Measurements from ENCODE around the gene LCP2.

- TF ChIP-seq EZH2 (IDR thresholded peaks at IDR 0.05; ENCODE audit: low read length, missing control alignments), result no peak
- TF ChIP-seq CTCF (conservative IDR thresholded peaks at IDR 0.05 in 1 of 2, IDR thresholded peaks at IDR 0.05 in 1 of 2; ENCODE audit: low read depth in 1 of 2, low read length in 2 of 2), result no peak
Observed at GRCh38 chr5:170211575-170212334, 85.8 kb downstream of the LCP2 start.

Measured in fibroblast of lung (primary cell).